ENCODE measurements around the gene POLR1C.

The POLR1C gene

DNA sequence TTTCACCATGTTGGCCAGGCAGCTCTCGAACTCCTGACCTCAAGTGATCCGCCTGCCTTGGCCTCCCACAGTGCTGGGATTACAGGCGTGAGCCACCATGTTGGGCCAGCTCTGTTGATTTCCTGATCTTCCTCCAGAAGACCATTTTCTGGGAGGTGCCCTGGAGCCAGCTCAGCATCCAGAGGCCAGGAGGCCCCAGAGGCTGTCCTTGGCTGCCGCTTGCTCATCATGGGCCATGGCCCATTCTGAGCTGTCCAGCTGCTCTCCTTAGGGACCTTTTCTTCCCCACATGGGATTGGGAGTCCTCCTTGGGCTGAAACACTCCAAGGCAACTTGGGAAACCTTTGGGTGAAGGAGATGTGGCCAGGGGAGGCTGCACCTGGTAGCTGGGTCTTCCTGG is 22.1 kb upstream of the POLR1C start:
- no peak overlapping the region for H3K27ac ChIP-seq (ENCODE audit: low read length)

DNA sequence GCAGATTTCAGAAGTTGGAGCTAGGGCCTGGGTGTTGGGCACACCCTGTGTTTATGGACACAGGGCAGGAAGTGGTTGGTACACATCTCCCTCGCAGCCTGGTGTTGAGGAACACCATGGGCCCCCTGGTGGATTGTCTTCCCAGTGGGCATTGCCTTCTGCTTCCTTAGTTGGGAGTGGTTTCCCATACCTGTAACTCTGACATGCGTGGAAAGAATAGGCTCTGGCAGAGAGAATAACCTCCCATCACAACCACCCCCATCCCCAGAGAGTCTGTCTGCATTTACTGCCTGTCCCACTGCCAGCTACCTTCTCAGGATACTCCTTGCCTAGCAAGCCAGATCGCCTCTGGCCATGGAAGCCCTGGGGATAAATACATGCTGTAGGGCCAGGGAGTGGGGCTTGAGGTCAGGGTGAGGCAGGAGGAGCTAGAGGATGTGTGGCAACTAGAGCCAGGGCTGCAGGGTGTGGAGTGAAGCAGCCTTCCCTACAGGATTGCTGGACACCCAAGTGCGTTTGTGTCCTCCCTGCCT is 21.4 kb upstream of the POLR1C start:
- H3K27me3 ChIP-seq (replicated peaks; ENCODE audit: insufficient read depth, low read length) = no peaks in the 10 kb centered on the region
- H3K4me2 ChIP-seq (ENCODE audit: low read depth, low read length) = no peak overlapping the region
- no peak overlapping the region for H3K4me3 ChIP-seq (ENCODE audit: low read length)
- no peaks in the 10 kb centered on the region for H3K9me2 ChIP-seq (replicated peaks; ENCODE audit: insufficient read depth, low read length)
- TF ChIP-seq, protein P1, sequence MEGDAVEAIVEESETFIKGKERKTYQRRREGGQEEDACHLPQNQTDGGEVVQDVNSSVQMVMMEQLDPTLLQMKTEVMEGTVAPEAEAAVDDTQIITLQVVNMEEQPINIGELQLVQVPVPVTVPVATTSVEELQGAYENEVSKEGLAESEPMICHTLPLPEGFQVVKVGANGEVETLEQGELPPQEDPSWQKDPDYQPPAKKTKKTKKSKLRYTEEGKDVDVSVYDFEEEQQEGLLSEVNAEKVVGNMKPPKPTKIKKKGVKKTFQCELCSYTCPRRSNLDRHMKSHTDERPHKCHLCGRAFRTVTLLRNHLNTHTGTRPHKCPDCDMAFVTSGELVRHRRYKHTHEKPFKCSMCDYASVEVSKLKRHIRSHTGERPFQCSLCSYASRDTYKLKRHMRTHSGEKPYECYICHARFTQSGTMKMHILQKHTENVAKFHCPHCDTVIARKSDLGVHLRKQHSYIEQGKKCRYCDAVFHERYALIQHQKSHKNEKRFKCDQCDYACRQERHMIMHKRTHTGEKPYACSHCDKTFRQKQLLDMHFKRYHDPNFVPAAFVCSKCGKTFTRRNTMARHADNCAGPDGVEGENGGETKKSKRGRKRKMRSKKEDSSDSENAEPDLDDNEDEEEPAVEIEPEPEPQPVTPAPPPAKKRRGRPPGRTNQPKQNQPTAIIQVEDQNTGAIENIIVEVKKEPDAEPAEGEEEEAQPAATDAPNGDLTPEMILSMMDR (IDR thresholded peaks at IDR 0.05; ENCODE audit: low read length) = no peak
- TF ChIP-seq EZH2 (optimal IDR thresholded peaks at IDR 0.05; ENCODE audit: low read depth, low read length) = no peak
- no peak for TF ChIP-seq EZH2phosphoT487 (IDR thresholded peaks at IDR 0.05; ENCODE audit: low read length)
- no peak for DNase-seq
- H3K36me3 ChIP-seq (replicated peaks; ENCODE audit: insufficient read depth, low read length) = 0 out of 2 replicates have a peak, but pooled peaks cover 3% of the 10 kb centered on the region
- no peaks in the 10 kb centered on the region for H3K9me3 ChIP-seq (replicated peaks; ENCODE audit: insufficient read depth, low read length)
- no peaks in the 10 kb centered on the region for H3F3A ChIP-seq (ENCODE audit: insufficient read depth, low read length)
- H3K27ac ChIP-seq (ENCODE audit: low read length) = no peak overlapping the region
- peaks cover 8% of the 10 kb centered on the region; the same call in 1 of the 2 replicates for H3K79me2 ChIP-seq (ENCODE audit: low read length)
- no peaks in the 10 kb centered on the region for H3K4me1 ChIP-seq (ENCODE audit: low read length)
- H4K20me1 ChIP-seq (ENCODE audit: insufficient read depth, low read length) = no peaks in the 10 kb centered on the region
- no peak overlapping the region for H2AFZ ChIP-seq (ENCODE audit: low read length)
- H3K9ac ChIP-seq (ENCODE audit: low read length) = no peak overlapping the region

More for the DNA sequence above, 22.1 kb upstream of the POLR1C start:
- Histone ChIP-seq H3K36me3 (replicated peaks; ENCODE audit: insufficient read depth, low read length) (0 out of 2 replicates have a peak, but pooled peaks cover 3% of the 10 kb centered on the region), H3K4me3 (ENCODE audit: low read length) (no peak overlapping the region), H3K4me2 (ENCODE audit: low read depth, low read length) (no peak overlapping the region), H3K9ac (ENCODE audit: low read length) (no peak overlapping the region), H3F3A (ENCODE audit: insufficient read depth, low read length) (no peaks in the 10 kb centered on the region), H3K4me1 (ENCODE audit: low read length) (no peaks in the 10 kb centered on the region), H2AFZ (ENCODE audit: low read length) (no peak overlapping the region), H4K20me1 (ENCODE audit: insufficient read depth, low read length) (no peaks in the 10 kb centered on the region), H3K27me3 (replicated peaks; ENCODE audit: insufficient read depth, low read length) (no peaks in the 10 kb centered on the region), H3K9me3 (replicated peaks; ENCODE audit: insufficient read depth, low read length) (no peaks in the 10 kb centered on the region), H3K79me2 (ENCODE audit: low read length) (peaks cover 8% of the 10 kb centered on the region; the same call in 1 of the 2 replicates), H3K9me2 (replicated peaks; ENCODE audit: insufficient read depth, low read length) (no peaks in the 10 kb centered on the region)
- TF ChIP-seq EZH2phosphoT487 (IDR thresholded peaks at IDR 0.05; ENCODE audit: low read length) (no peak), EZH2 (optimal IDR thresholded peaks at IDR 0.05; ENCODE audit: low read depth, low read length) (no peak)
- TF ChIP-seq, protein P1 (IDR thresholded peaks at IDR 0.05; ENCODE audit: low read length) = no peak
- DNase-seq = no peak

DNA sequence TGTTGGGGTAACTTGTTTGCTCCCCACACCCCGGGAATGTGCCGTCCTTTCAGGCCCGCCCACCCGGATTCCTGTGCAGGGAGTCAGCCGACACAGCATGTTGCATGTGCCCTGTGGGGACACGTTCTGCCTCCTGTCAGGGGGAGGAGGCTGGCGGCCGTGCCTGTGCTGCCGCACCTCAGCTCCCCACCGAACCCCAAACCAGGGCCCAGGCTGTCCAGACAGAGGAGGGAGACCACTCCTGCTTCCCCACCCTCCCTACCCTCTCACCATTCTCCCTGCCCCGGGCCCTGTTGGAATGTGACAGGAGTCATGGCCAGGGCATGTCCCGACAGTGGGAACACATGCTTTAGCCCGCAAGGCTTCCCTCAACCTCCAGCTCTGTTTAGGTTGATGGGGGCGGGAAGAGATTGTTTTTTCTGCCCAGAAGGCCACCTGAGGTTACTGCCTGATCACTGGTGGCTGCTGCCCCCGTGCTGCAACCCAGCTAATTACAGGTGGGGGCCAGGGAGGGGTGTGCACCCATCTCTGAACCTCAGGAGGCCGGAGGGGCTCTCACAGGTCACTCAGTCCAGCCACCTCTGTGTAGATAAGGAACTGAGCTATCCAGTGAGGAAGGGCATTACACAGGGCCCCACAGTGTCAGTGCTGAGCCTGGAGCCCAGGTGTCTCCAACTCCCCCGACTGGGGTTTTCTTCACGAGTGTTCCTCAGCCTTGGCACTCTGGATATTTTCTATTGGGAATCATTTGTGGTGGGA is 20.3 kb upstream of the POLR1C start:
- no peak overlapping the region for H3K4me2 ChIP-seq (ENCODE audit: low read depth, low read length)
- no peak overlapping the region for H2AFZ ChIP-seq (ENCODE audit: low read length)

More for the DNA sequence above, 20.3 kb upstream of the POLR1C start:
- Histone ChIP-seq H3K4me1 (ENCODE audit: low read length) (no peaks in the 10 kb centered on the region), H3K9me3 (replicated peaks; ENCODE audit: insufficient read depth, low read length) (no peaks in the 10 kb centered on the region), H3K36me3 (replicated peaks; ENCODE audit: insufficient read depth, low read length) (0 out of 2 replicates have a peak, but pooled peaks cover 3% of the 10 kb centered on the region), H3K27ac (ENCODE audit: low read length) (no peak overlapping the region), H3K9ac (ENCODE audit: low read length) (no peak overlapping the region), H3F3A (ENCODE audit: insufficient read depth, low read length) (no peaks in the 10 kb centered on the region), H4K20me1 (ENCODE audit: insufficient read depth, low read length) (no peaks in the 10 kb centered on the region), H3K9me2 (replicated peaks; ENCODE audit: insufficient read depth, low read length) (no peaks in the 10 kb centered on the region), H3K27me3 (replicated peaks; ENCODE audit: insufficient read depth, low read length) (no peaks in the 10 kb centered on the region), H3K4me3 (ENCODE audit: low read length) (no peak overlapping the region), H3K79me2 (ENCODE audit: low read length) (peaks cover 8% of the 10 kb centered on the region; the same call in 1 of the 2 replicates)
- no peak for DNase-seq
- TF ChIP-seq, protein P1 (IDR thresholded peaks at IDR 0.05; ENCODE audit: low read length) = peak; percentile 32
- no peak for TF ChIP-seq EZH2 (optimal IDR thresholded peaks at IDR 0.05; ENCODE audit: low read depth, low read length)
